Measurements from ENCODE around the gene SELENOT.
A peak's percentile ranks its signal among the peaks of the same experiment; 100 is the strongest.

Gene SELENOT, protein sequence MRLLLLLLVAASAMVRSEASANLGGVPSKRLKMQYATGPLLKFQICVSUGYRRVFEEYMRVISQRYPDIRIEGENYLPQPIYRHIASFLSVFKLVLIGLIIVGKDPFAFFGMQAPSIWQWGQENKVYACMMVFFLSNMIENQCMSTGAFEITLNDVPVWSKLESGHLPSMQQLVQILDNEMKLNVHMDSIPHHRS

DNA sequence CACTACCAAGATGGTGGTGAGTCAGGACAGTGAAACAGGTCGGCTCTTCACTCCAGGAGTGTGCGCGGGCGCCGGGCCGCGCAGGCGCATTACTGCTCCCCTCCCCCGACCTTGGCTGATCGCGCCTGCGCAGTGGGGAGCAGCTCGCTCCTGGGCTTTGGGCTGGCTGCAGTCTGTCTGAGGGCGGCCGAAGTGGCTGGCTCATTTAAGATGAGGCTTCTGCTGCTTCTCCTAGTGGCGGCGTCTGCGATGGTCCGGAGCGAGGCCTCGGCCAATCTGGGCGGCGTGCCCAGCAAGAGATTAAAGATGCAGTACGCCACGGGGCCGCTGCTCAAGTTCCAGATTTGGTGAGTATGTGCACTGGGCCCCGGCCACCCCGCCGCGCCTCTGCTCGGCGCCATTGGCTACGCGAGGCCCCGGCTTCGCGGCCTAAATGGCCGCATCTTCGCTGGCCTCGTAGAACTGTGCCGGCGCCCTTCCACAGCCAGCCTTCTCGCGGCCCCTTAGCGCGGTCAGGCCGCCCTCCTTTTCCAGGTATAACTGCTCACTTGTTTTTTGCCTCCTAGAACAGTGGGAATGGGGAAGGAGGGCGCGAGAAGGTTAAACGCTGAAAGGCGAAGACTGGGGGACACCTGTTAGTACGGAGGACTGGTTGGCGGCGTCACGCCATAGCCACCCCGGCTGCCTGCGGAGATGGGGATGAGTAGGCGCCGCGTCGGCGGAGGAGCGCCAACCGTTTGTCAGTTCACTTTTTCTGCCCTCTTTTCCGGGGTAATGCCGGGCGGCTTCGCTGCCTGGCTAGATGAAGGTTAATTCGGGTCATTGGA lies at the start of gene SELENOT:
TSS of gene SELENOT (plus strand) at position 169 of the 827 bp plus-strand sequence. CDS start at position 211, 42 bp downstream.
- H3K9me3 Mint-ChIP-seq, result no peaks in the 10 kb centered on the region
- peaks cover 4% of the 10 kb centered on the region for H3K27me3 Mint-ChIP-seq
- peak within 1 kb of the TSS; percentile 98 for H3K4me3 Mint-ChIP-seq
- CTCF ChIA-PET, result no interaction called here
- peak; percentile 94 for DNase-seq
- peaks cover 36% of the 10 kb centered on the region for H3K36me3 Mint-ChIP-seq
- peaks cover 62% of the 10 kb centered on the region for H3K4me1 Mint-ChIP-seq
- peak within 1 kb of the TSS; percentile 99 for H3K27ac Mint-ChIP-seq

DNA sequence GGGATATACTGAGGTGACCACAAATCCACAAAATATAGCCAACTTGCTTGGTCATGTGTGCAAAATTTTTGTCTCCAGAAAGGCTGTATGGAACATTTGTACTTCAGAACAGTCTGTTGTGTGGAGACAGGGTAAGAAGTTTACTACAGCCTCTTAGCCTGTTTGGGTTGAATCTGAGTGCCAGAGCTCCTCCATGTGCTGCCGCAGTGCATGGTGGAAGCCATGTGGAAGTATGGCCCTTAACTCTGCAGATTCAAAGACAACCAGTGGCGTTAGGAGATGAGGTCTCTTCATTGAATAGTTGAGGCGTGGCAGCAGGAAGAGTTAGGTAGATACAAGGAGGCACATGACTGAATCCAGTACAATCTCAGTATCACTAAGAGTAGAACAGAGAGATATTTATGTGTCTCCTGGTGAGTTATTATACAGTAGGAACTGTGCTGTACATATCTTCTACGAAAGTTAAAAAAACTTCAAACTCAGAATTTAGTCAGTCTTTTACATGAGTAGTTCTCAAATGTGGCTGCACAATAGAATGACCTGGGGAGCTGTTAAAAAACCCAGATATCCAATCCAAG lies 47.2 kb upstream of the SELENOT start:
- H3K4me3 Mint-ChIP-seq, result no peak overlapping the region
- H3K36me3 Mint-ChIP-seq, result peaks cover 39% of the 10 kb centered on the region
- no peak overlapping the region for H3K27ac Mint-ChIP-seq
- H3K4me1 Mint-ChIP-seq, result peaks cover 13% of the 10 kb centered on the region
- DNase-seq, result no peak
- no peaks in the 10 kb centered on the region for H3K27me3 Mint-ChIP-seq
- CTCF ChIA-PET, result no interaction called here
- H3K9me3 Mint-ChIP-seq, result no peaks in the 10 kb centered on the region

DNA sequence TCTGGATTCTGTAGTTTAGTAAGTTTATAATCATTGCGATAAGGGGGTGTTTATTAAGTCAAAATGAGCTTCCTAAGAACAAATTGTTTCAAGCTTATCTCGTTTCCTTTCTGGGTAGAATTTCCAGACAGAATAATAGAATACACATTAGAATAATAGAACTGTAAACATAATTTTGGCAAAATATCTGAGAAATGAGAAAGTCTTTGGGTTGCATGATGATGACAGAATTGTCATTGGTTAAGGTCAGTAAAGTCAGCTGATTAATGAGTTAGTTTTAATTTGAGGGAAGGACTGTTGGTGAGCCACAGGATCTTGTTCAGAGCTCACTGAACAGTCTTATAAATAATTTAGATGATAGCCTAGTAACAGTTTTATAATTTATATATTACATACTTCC lies 46.3 kb upstream of the SELENOT start:
- no peak for DNase-seq
- peaks cover 37% of the 10 kb centered on the region for H3K36me3 Mint-ChIP-seq
- peaks cover 11% of the 10 kb centered on the region for H3K4me1 Mint-ChIP-seq
- H3K27me3 Mint-ChIP-seq, result no peaks in the 10 kb centered on the region
- CTCF ChIA-PET, result no interaction called here
- no peaks in the 10 kb centered on the region for H3K9me3 Mint-ChIP-seq
- H3K4me3 Mint-ChIP-seq, result no peak overlapping the region
- H3K27ac Mint-ChIP-seq, result no peak overlapping the region

DNA sequence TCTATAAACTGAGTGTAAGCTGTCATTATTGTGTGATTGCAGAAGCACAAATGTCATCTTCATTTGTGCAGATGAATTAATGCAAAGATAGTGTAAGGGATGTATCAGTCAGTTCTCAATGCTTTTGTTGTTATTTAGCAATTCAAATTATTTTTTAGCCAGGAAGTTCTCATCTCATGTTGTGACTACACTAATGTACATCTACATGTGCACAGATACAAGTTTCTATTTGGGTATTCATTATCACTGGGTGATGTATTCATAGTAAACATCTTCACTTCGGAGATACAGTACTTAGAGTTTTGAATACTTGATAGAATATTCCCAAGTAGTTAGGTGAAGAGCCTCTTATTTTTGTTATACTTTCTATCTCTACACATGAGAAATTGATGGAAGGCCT lies 45.4 kb upstream of the SELENOT start:
- peaks cover 36% of the 10 kb centered on the region for H3K36me3 Mint-ChIP-seq
- H3K4me1 Mint-ChIP-seq, result peaks cover 11% of the 10 kb centered on the region

DNA sequence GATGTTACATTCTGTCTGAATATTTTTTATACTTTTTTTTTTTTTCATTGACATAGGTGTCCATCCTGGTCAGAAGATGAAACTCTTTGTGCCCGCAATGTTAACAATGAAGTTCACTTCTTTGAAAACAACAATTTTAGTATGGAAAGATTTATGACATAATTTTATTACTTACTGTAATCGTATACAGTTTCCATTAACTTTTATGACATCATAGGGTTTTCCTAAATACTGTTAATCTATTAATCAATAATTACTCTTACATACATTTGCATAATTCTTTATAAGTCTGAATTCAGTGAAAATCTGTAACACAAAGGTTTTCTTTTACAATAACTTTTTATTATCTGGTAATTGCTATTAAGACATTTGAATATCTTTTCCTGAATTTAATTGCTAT lies 38.9 kb upstream of the SELENOT start:
- no peak for DNase-seq
- Mint-ChIP-seq H3K27ac (no peak overlapping the region), H3K4me1 (no peaks in the 10 kb centered on the region), H3K4me3 (no peak overlapping the region), H3K27me3 (no peaks in the 10 kb centered on the region), H3K36me3 (peaks cover 31% of the 10 kb centered on the region), H3K9me3 (no peaks in the 10 kb centered on the region)
- CTCF ChIA-PET, result no interaction called here

More for the DNA sequence above, 45.4 kb upstream of the SELENOT start:
- Mint-ChIP-seq H3K27ac (no peak overlapping the region), H3K27me3 (no peaks in the 10 kb centered on the region), H3K4me3 (no peak overlapping the region), H3K9me3 (no peaks in the 10 kb centered on the region)
- CTCF ChIA-PET, result no interaction called here
- no peak for DNase-seq

DNA sequence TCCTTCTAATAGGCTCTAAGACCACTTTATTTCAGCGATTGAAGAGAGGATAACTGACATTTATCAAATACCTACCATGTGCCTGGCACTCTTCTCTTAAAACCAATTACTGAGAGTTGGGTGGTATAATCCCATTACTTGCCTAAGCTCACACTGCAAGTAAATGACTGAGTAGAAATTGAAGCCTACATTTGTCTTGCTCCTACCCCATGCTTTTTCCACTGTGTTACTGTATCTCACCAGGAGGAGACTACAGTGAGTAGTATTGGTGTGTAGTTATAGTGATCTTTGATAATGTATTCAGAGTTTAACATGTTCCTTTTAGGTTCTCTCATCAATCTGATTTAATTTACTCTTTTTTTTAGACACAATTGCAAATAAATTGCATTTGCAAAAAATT lies 35.8 kb upstream of the SELENOT start:
- peaks cover 40% of the 10 kb centered on the region for H3K36me3 Mint-ChIP-seq
- H3K4me1 Mint-ChIP-seq, result no peaks in the 10 kb centered on the region
- H3K27me3 Mint-ChIP-seq, result no peaks in the 10 kb centered on the region
- no peaks in the 10 kb centered on the region for H3K9me3 Mint-ChIP-seq
- no peak overlapping the region for H3K27ac Mint-ChIP-seq
- DNase-seq, result no peak
- CTCF ChIA-PET, result no interaction called here
- no peak overlapping the region for H3K4me3 Mint-ChIP-seq

DNA sequence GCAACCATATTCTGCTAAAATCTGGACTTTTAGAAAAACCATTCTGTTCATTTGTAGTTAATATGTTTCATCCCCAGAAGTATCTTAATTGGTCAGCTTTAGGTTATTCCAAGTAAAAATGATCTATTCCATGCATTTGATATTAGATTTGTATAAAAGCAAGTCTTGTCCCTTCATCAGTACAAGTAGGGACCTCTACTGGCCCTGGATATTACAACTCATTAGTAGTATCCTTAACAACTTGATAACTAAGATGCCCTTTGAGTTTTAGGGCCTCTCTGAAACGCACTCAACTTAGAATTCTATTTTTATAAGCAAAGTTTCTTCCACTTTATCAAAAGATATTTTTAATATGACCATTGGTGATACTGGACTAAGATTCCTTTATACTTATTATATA lies 25.3 kb upstream of the SELENOT start:
- Mint-ChIP-seq H3K4me1 (peaks cover 24% of the 10 kb centered on the region), H3K36me3 (peaks cover 38% of the 10 kb centered on the region), H3K27ac (no peak overlapping the region), H3K4me3 (no peak overlapping the region), H3K9me3 (no peaks in the 10 kb centered on the region), H3K27me3 (no peaks in the 10 kb centered on the region)
- no peak for DNase-seq
- CTCF ChIA-PET, result no interaction called here

DNA sequence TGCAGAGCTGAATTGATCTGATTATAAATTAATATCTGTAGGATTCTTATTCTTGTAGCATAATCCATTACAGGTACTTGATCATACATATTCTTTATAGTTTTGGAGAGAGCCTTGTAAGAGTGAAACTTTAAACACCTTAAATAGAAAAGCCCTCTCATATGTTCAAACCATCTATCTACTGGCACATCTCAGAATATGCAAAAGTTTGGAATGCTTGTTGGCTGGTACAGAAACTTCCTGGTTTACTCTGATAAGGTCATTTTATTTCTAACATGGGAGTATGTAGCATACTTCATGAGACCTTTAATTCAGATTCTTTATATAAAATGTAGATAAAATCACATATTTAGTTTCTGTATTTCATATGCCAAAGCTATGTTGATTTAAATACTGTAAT lies 21.9 kb upstream of the SELENOT start:
- Mint-ChIP-seq H3K9me3 (no peaks in the 10 kb centered on the region), H3K27me3 (no peaks in the 10 kb centered on the region), H3K4me3 (no peak overlapping the region), H3K36me3 (peaks cover 49% of the 10 kb centered on the region), H3K27ac (no peak overlapping the region), H3K4me1 (peaks cover 23% of the 10 kb centered on the region)
- no peak for DNase-seq
- CTCF ChIA-PET, result no interaction called here

DNA sequence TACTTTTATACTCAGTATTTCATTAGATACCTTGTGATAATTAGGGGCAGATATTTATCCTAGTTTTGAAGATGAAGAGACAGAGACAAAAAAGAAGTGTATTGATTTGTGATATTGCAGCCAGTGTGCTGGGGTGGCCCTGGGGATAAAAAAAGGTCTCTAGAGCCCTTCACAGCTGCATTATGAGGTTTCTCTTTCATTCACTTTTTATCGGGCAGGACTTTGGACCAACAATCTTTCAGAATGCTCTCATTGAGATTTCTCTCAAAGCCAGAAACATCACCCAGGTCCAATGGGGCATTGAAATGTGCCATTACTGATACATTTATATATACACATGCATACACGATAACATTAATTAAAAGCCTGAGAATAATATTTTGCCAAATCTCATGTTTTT lies 20.5 kb upstream of the SELENOT start:
- Mint-ChIP-seq H3K4me1 (peaks cover 15% of the 10 kb centered on the region), H3K27me3 (no peaks in the 10 kb centered on the region), H3K9me3 (no peaks in the 10 kb centered on the region), H3K4me3 (no peak overlapping the region), H3K36me3 (peaks cover 36% of the 10 kb centered on the region), H3K27ac (no peak overlapping the region)
- no peak for DNase-seq
- CTCF ChIA-PET, result no interaction called here

DNA sequence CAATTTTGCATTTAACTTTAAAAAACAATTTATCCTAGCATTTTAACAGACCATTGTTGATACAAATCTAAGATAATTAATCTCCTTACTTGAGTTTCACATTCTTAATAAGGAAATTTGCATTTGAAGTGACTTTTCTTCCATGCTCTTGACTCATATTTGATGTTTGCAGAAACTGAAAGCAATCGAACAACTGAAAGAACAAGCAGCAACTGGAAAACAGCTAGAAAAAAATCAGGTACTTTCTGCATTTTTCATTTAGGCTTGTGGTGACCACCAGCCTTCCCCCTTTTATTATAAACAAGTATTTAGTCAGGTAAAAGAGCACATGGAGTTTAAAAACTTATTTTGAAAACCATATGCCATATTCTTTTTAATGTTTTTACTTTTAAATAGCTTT lies 20.1 kb upstream of the SELENOT start:
- Mint-ChIP-seq H3K36me3 (peaks cover 35% of the 10 kb centered on the region), H3K27ac (peak overlapping the region; percentile 55), H3K9me3 (no peaks in the 10 kb centered on the region), H3K4me3 (no peak overlapping the region), H3K27me3 (no peaks in the 10 kb centered on the region), H3K4me1 (peaks cover 11% of the 10 kb centered on the region)
- CTCF ChIA-PET, result no interaction called here
- DNase-seq, result no peak

DNA sequence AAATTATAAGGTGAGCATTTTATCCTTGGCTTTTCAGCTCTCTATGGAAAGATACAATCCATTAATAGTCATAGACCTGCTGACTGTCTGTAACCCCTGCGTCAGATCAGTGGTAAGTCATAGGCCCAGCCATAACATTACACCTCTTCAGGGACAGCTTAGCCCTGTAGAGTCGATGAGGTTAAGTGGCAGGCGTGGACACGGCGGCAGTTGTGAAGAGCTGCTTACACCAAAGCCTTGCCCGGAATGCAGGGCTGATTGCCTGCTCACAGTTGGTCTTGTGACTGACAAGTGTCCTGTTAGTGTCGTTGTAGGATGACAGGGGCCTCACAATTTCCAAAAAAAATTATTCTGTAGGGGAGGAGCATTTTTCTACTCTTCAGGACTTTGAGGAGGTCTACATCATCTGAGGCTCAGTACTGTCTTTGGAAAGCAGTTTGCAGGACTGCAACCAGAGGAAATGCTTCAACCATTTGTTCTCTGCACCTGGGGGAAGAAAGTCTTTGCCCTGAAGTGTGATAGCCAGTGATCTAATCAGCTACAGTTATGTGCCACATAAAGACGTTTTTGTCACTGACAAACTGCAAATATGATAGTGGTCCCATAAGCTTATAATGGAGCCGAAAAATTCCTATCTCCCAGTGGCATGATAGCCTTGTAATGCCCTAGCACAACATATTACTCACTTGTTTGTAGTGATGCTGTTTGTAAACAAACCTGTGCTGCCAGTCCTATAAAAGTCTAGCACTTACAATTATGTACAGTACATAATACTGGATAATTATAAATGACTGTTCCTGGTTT lies 14.9 kb upstream of the SELENOT start:
- H3K27ac Mint-ChIP-seq, result no peak overlapping the region
- no peaks in the 10 kb centered on the region for H3K27me3 Mint-ChIP-seq
- H3K4me3 Mint-ChIP-seq, result no peak overlapping the region
- H3K9me3 Mint-ChIP-seq, result no peaks in the 10 kb centered on the region
- CTCF ChIA-PET, result interaction anchor here (1.0 kb wide), 1 partner anchor 10 kb away, joined by 3 read pairs; no protein-coding TSS in a partner anchor
- peaks cover 25% of the 10 kb centered on the region for H3K36me3 Mint-ChIP-seq
- DNase-seq, result no peak
- H3K4me1 Mint-ChIP-seq, result peaks cover 16% of the 10 kb centered on the region

DNA sequence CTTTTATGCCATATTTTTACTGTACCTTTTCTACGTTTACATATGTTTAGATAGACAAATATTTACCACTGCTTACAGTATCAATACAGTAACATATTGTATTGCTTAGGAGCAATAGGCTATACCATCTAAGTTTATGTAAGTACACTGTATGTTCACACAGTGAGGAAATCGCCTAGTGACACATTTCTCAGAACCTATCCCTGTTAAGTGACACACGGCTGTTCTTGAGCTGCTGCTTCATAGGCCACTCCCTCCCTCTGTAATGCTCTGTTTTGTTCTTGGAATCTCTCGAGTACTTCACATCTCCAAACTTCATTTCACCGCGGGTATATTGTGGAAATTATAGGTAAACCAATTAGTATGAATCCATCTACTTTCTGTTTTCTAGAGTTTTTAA lies 13.4 kb upstream of the SELENOT start:
- Mint-ChIP-seq H3K4me1 (peaks cover 14% of the 10 kb centered on the region), H3K9me3 (no peaks in the 10 kb centered on the region), H3K4me3 (no peak overlapping the region), H3K27me3 (no peaks in the 10 kb centered on the region), H3K27ac (peak overlapping the region; percentile 59), H3K36me3 (peaks cover 20% of the 10 kb centered on the region)
- no peak for DNase-seq
- CTCF ChIA-PET, result interaction anchor here (1.0 kb wide), 1 partner anchor 8 kb away, joined by 3 read pairs; no protein-coding TSS in a partner anchor

DNA sequence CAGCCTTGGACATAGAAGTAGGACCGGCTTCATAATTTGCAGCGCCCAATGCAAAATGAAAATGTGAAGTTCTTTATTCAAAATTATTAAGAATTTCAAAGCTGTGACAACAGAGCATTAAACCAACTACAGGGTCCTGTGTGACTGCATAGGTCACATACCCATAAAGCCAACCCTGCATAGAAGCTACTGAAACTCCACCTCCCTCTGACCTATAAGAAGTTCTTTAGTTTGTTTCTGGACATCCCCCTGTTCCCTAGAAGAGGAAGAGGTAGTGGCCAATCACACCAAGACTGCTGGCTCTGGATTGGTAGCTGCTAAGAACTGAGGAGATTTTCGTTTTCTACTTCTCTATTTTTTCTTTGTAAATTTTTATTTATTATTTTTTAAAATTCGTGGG lies 9.0 kb upstream of the SELENOT start:
- Mint-ChIP-seq H3K4me1 (peaks cover 7% of the 10 kb centered on the region), H3K4me3 (no peak overlapping the region), H3K27ac (no peak overlapping the region), H3K36me3 (peaks cover 5% of the 10 kb centered on the region), H3K27me3 (no peaks in the 10 kb centered on the region), H3K9me3 (no peaks in the 10 kb centered on the region)
- CTCF ChIA-PET, result no interaction called here
- DNase-seq, result no peak

DNA sequence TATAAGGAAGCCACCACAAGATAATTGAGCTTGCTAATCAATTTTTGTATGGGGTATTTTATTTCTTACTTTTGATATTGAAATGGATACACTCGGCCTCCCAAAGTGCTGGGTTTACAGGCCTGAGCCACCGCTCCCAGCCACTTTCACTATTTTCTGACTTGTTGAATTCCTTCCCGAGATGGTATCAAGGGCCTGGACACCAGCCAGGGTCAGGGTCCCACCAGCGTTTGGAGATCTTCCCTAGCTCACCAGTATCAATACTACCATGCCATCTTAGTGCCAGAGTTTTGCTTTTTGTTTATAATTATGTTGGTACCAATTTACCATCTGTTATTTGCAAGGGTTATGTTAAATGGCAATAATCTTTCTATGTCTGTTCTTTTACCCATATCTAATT lies 5.5 kb upstream of the SELENOT start:
- Mint-ChIP-seq H3K4me1 (peaks cover 20% of the 10 kb centered on the region), H3K36me3 (peaks cover 10% of the 10 kb centered on the region), H3K4me3 (no peak overlapping the region), H3K9me3 (no peaks in the 10 kb centered on the region), H3K27me3 (no peaks in the 10 kb centered on the region), H3K27ac (no peak overlapping the region)
- CTCF ChIA-PET, result interaction anchor here (0.9 kb wide), 1 partner anchor 9 kb away, joined by 3 read pairs; no protein-coding TSS in a partner anchor
- no peak for DNase-seq

Data from activated naive CD4-positive, alpha-beta T cell treated with anti-CD3 and anti-CD28 coated beads, Interleukin-2, amount 10 ng/mL, durations not matched to agents 7 days and 5 days (primary cell).